Fibroblast of the aortic adventitia (primary cell): ENCODE data around the gene RPS6KA1. TPM values are rescaled to one million over a fixed set of nuclear protein-coding genes. Genes with fewer than 3 reads are reported as not detected.

Experiments
- DNase-seq: peaks from one replicate; pipeline ENCODE4 v3.0.0-alpha.2; 2010; ENCODE audit warnings: low read depth
- H3K4me3 ChIP-seq: 2 replicates; pipeline ENCODE4 v1.5.1; 2011; ENCODE audit warnings: low read depth, mild to moderate bottlenecking, control low read depth, low read length, moderate library complexity
- total RNA-seq: library from RNA; depleted of rRNA; stranded (reverse); fragments of >200 nt; gene quantifications from 2 replicates; pipeline ENCODE4 v1.2.3, GENCODE V29; 2012; ENCODE audit warnings: low replicate concordance
- TF ChIP-seq, protein P1 (sequence below): IDR thresholded peaks from 2 replicates; pipeline ENCODE4 v1.5.1; 2011; ENCODE audit warnings: mild to moderate bottlenecking, low read length, control low read depth, inconsistent platforms; ENCODE audit not compliant: insufficient read depth

The RPS6KA1 gene
- total RNA-seq, result 1.3 and 2.9 TPM in 2 replicates

DNA sequence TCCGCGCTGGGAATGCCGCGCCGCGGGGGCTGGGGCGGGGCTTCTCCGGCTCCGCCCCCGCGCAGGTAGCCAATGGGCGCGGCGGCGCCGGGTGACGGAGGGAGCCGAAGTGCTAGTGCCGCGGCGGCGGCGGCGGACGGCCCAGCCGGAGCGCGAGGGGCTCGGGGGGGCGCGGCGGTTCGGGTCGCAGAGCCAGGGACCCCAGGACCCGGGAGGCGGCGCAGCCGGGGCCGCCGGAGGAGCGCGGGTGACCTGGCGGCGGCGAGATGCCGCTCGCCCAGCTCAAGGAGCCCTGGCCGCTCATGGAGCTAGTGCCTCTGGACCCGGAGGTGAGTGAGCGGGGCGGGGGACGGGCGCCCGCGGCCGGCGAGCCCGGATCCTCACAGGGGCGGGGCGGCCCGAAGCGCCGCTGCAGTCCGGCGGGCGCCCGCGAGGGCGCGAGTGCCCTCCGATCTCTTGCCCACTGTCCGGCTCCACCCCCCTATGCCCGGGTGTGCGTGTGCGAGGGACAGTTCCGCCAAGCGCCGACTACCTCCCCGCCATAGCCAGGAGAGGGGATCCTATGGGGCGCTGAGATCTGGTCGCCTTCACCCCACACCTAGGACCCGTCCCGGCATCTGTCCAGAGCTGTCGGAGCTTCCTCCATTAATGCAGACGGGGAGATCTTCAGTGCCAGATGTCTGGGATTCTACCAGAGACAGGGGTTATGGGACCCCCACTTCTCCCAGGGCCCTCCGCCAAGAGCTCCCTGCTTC, at the start of gene RPS6KA1:
Gene RPS6KA1 (plus strand): TSS at position 107 of the 755 bp plus-strand sequence. CDS start 160 bp downstream, at position 267.
- DNase-seq, result no peak
- TF ChIP-seq, protein P1, sequence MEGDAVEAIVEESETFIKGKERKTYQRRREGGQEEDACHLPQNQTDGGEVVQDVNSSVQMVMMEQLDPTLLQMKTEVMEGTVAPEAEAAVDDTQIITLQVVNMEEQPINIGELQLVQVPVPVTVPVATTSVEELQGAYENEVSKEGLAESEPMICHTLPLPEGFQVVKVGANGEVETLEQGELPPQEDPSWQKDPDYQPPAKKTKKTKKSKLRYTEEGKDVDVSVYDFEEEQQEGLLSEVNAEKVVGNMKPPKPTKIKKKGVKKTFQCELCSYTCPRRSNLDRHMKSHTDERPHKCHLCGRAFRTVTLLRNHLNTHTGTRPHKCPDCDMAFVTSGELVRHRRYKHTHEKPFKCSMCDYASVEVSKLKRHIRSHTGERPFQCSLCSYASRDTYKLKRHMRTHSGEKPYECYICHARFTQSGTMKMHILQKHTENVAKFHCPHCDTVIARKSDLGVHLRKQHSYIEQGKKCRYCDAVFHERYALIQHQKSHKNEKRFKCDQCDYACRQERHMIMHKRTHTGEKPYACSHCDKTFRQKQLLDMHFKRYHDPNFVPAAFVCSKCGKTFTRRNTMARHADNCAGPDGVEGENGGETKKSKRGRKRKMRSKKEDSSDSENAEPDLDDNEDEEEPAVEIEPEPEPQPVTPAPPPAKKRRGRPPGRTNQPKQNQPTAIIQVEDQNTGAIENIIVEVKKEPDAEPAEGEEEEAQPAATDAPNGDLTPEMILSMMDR, result no peak
- H3K4me3 ChIP-seq, result peak within 1 kb of the TSS; percentile 62

DNA sequence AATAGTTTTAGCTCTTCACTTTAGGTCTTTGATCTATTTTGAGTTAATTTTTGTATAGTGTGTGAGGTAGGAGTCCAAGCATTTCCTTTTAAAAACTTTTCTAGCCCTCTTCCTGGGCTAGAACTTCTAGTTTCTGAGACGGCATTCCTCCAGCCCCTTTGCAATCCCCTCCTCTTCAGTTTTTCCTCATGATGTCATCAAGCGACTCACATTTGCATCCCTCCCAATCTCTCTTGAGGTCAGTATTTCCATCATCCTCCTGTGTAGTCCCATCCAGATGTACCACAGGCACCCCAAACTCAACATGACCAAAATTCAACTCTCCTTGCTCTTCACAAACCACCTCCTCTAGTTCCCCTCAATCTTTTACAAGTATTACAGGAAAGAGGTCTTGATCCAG, 46.6 kb upstream of the RPS6KA1 start:
- TF ChIP-seq, protein P1, result no peak
- DNase-seq, result peak; percentile 43
- H3K4me3 ChIP-seq, result no peak overlapping the region

DNA sequence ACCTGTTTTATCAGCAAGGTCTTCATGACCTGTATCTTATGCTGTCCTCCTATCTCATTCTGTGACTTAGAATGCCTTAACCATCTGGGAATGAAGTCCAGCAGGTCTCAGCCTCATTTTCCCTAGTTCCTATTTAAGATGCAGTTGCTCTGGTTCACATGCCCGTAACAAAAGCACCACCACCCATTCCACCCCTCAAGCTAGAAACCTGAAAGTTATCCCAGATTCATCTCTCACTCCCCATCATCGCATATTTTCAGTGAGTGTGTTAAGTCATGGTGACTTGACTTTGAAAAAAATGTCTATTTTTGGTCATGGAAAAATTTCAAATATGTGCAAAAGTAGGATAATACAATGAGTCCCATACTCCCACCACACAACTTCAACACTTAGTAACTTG, 45.6 kb upstream of the RPS6KA1 start:
- H3K4me3 ChIP-seq, result no peak overlapping the region
- TF ChIP-seq, protein P1, result no peak
- DNase-seq, result peak; percentile 51

DNA sequence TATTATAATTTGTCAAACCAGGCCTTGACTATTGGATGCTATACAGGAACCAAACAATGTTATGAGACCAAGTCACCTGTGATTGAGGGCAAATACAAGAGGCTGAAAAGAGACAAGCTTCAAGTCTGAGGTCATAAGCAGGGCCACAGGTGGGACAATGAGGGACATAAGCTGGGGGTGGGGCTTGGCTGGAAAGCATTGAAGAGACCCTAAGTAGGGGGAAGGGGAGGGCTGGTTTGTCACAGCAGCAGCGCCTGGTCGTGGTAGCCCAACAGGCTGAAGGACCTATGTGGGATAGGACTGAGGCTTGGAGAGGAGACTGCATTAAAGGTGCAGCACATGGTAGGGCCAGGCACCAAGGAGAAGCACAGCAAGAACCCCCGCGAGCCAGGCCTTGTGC, 39.4 kb upstream of the RPS6KA1 start:
- no peak for DNase-seq
- TF ChIP-seq, protein P1, result no peak

DNA sequence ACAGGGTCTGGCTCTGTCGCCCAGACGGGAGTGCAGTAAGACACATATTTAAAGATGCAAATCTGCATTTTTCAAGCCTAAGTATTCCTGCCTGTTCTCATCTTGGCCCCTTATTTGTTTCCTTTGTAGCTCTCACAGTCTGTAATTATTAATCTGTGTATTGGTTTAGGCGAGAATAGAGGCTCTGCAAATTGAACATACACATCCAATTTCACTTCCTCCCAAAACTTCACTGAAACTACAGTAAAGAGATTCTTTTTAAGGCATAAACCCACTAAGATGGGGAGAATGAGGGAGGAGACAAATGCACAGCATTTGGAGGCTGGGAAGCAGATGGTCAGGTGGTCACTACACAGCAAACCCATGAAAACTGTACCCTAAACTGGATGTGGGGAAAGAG, 36.3 kb upstream of the RPS6KA1 start:
- TF ChIP-seq, protein P1, result no peak
- no peak for DNase-seq
- H3K4me3 ChIP-seq, result no peak overlapping the region

More for the DNA sequence above, 39.4 kb upstream of the RPS6KA1 start:
- no peak overlapping the region for H3K4me3 ChIP-seq

DNA sequence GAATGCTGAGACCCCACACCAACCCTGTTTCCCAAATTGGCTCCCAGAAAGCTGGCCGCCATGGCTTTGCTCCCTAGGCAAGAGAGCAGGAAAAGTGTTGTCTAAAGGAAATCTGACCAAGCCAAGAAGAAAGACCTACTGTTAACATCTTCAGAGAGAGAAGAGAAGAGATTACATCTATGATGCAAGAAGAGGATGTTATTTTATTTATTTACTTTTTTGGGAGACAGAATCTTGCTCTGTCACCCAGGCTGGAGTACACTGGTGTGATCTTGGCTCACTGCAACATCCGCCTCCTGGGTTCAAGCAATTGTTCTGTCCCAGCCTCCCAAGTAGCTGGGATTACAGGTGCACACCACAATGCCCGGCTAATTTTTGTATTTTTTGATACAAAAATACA, 35.6 kb upstream of the RPS6KA1 start:
- DNase-seq, result no peak
- no peak overlapping the region for H3K4me3 ChIP-seq
- TF ChIP-seq, protein P1, result no peak
